K562 (cell line): ENCODE results near the gene ANO1. TPM values are rescaled to one million over a fixed set of nuclear protein-coding genes. Genes with fewer than 3 reads are reported as not detected.

Experiments used
- ATAC-seq: fragments of 200-7000 bp; cut with Tn5 transposase; 3 replicates; pipeline ENCODE4 v1.9.1; 2020; ENCODE audit warnings: moderate library complexity
- BruUV-seq: library from RNA; stranded (reverse); fragments of 400-500 nt; replicated peaks from 2 replicates; lab custom pipeline; 2021; lab: Mats Ljungman, UMichigan
- CTCF ChIA-PET: fragments of 300-600 bp; formaldehyde crosslinking; extraction: SDS; loops from one replicate; lab custom pipeline; 2021; ENCODE audit warnings: low intra/inter-chr PET ratio; lab: Yijun Ruan, JAX
- POLR2A ChIA-PET: fragments of 300-600, 350-650 bp; sonication (Branson Sonifier 250); formaldehyde crosslinking; extraction: SDS; loops from one replicate; lab custom pipeline; 2021; ENCODE audit warnings: antibody characterized with exemption, inconsistent platforms; lab: Yijun Ruan, JAX
- DNase-seq, 4 experiments: peaks; one replicate each; pipeline versions ENCODE4 v3.0.0 to v3.0.0-alpha.2; 2011 to 2018; ENCODE audit warnings: low spot score in 3 of 4, mixed read lengths in 3 of 4; ENCODE audit errors: extremely low read depth in 1 of 4
- FAIRE-seq: peaks from 2 replicates; lab custom pipeline; 2011; peaks lifted over from hg19 to GRCh38; lab: Jason Lieb, UNC
- H2AFZ ChIP-seq: 2 replicates; pipeline ENCODE4 v1.6.0; 2011; ENCODE audit warnings: low read depth, low read length, control low read depth, inconsistent platforms
- H3K27ac ChIP-seq: fragments of 200-600 bp; 3 replicates; pipeline ENCODE4 v1.8.0; 2011; ENCODE audit warnings: low read depth, mild to moderate bottlenecking, control low read depth, inconsistent platforms, low read length, moderate library complexity, mixed read lengths; ENCODE audit errors: extremely low read depth
- H3K27me3 ChIP-seq, 2 experiments: fragments of 300-600 bp in 1 of 2; 2 replicates in 1 of 2; 3 replicates in 1 of 2; pipeline versions ENCODE4 v1.6.0 to v1.8.0; 2011; ENCODE audit warnings: inconsistent platforms in 2 of 2, low read length in 2 of 2, mild to moderate bottlenecking in 1 of 2, mixed read lengths in 1 of 2, moderate library complexity in 1 of 2; ENCODE audit not compliant: control insufficient read depth in 2 of 2, insufficient read depth in 2 of 2
- H3K36me3 ChIP-seq: fragments of 300-600 bp; 3 replicates; pipeline ENCODE4 v1.8.0; 2011; ENCODE audit warnings: mild to moderate bottlenecking, low read length, inconsistent platforms; ENCODE audit not compliant: control insufficient read depth, insufficient read depth
- H3K4me1 ChIP-seq, 2 experiments: fragments of 200-600 bp in 1 of 2; replicated peaks in 1 of 2; 2 replicates in 1 of 2; 3 replicates in 1 of 2; pipeline versions ENCODE4 v1.5.1 to v1.8.0; 2011; ENCODE audit warnings: inconsistent platforms in 2 of 2, low read length in 2 of 2, mild to moderate bottlenecking in 1 of 2, mixed read lengths in 1 of 2, moderate library complexity in 1 of 2; ENCODE audit not compliant: control insufficient read depth in 2 of 2, insufficient read depth in 2 of 2
- H3K4me2 ChIP-seq: 2 replicates; pipeline ENCODE4 v1.6.1; 2011; ENCODE audit warnings: low read length, control low read depth, inconsistent platforms, mixed read lengths; ENCODE audit not compliant: insufficient read depth
- H3K4me3 ChIP-seq: fragments of 200-600 bp; sonication (generic), shearing (Covaris generic); 2 replicates; pipeline ENCODE4 v1.5.1; 2016; ENCODE audit warnings: control low read depth, inconsistent platforms
- H3K79me2 ChIP-seq: fragments of 200-600 bp; 3 replicates; pipeline ENCODE4 v1.8.0; 2011; ENCODE audit warnings: low read length, inconsistent platforms; ENCODE audit not compliant: control insufficient read depth, insufficient read depth
- H3K9ac ChIP-seq, 2 experiments: 2 replicates each; pipeline versions ENCODE4 v1.6.0 to v1.6.1; 2011; ENCODE audit warnings: low read depth in 2 of 2, low read length in 2 of 2, control low read depth in 1 of 2, inconsistent platforms in 1 of 2, mild to moderate bottlenecking in 1 of 2, mixed read lengths in 1 of 2; ENCODE audit not compliant: insufficient read depth in 1 of 2
- H3K9me1 ChIP-seq: one replicate; pipeline ENCODE4 v1.6.0; 2011; ENCODE audit warnings: inconsistent platforms, mild to moderate bottlenecking, low read length, moderate library complexity; ENCODE audit not compliant: control insufficient read depth, insufficient read depth
- H3K9me3 ChIP-seq: replicated peaks from 2 replicates; pipeline ENCODE4 v1.5.1; 2011; ENCODE audit warnings: low read depth, low read length, inconsistent platforms; ENCODE audit not compliant: control insufficient read depth, insufficient read depth
- H4K20me1 ChIP-seq: replicated peaks from 2 replicates; pipeline ENCODE4 v1.6.1; 2011; ENCODE audit warnings: low read length, inconsistent platforms, mixed read lengths; ENCODE audit not compliant: control insufficient read depth, insufficient read depth
- CREBBP ChIP-seq: IDR thresholded peaks from one replicate; pipeline ENCODE4 v1.6.1; 2012; ENCODE audit warnings: low read depth, mild to moderate bottlenecking, control low read depth, inconsistent platforms, low read length
- WGBS: fragments of 100-300 bp; shearing (Covaris generic); methylation state at CpG from one replicate; pipeline ENCODE4 v1.1.6; 2016; ENCODE audit warnings: low coverage, mixed read lengths; ENCODE audit not compliant: insufficient coverage; ENCODE audit errors: missing lambda C conversion rate; 5-methylcytosine and 5-hydroxymethylcytosine counted together
- in situ Hi-C: fragments of 300-500 bp; cut with MboI; formaldehyde crosslinking; loops from 4 replicates; pipeline ENCODE4 v1.15.0; 2018; ENCODE audit warnings: inconsistent platforms, mixed read lengths
- intact Hi-C: fragments of 100-400 bp; cut with micrococcal nuclease; formaldehyde crosslinking; loops from 2 replicates; pipeline ENCODE4 v1.14.2; 2022
- polyA plus RNA-seq, 8 experiments: library from polyadenylated mRNA; depleted of rRNA in 4 of 8; stranded (reverse) in 5 of 8; unstranded in 3 of 8; fragments of >200 nt; fragmentation: Nextera tagmentation in 2 of 8; fragmentation: Illumina TruSeq in 1 of 8; extraction: Ambion mirVana in 2 of 8; extraction: Trizol in 1 of 8; gene quantifications; 2 replicates each; pipeline versions ENCODE4 v1.2.1 to v1.2.3, GENCODE V29; 2011 to 2014; ENCODE audit warnings: inconsistent platforms in 1 of 8, missing spikeins in 1 of 8
- total RNA-seq, 7 experiments: library from RNA; depleted of rRNA in 6 of 7; stranded (reverse); fragments of >200 nt in 6 of 7; fragmentation: Illumina TruSeq in 2 of 7; extraction: Trizol in 2 of 7; gene quantifications; 2 replicates each; pipeline versions ENCODE4 v1.2.1 to v1.2.3, GENCODE V29; 2011 to 2021; ENCODE audit warnings: low replicate concordance in 1 of 7
- TF ChIP-seq, protein P1 (sequence below): fragments of 150-350 bp; IDR thresholded peaks from 2 replicates; pipeline ENCODE4 v1.6.1; 2014; ENCODE audit warnings: low read depth, mild to moderate bottlenecking, low read length, borderline replicate concordance

The ANO1 gene
- total and polyA plus RNA-seq, 9 of the 15 experiments (the other 6 are each of a cell fraction or from before 2014, with no cell fraction given): not detected

DNA sequence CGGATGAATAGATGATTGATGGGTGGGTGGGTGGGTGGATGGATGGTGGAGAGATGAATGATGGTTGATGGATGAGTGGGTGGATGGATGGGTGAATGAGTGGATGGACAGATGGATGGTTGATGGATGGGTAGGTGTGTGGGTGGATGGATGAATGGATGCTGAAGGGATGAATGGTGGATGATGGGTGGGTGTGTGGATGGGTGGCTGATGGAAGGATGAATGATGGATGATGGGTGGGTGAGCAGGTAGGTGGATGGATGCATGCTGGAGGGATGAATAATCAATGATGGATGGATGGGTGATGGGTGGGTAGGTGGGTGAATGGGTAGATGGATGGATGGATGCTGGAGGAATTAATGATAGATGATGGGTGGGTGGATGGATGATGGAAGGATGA lies 40.5 kb downstream of the ANO1 start:
- ATAC-seq: no peak
- H3K79me2 ChIP-seq: no peaks in the 10 kb centered on the region
- TF ChIP-seq, protein P1, sequence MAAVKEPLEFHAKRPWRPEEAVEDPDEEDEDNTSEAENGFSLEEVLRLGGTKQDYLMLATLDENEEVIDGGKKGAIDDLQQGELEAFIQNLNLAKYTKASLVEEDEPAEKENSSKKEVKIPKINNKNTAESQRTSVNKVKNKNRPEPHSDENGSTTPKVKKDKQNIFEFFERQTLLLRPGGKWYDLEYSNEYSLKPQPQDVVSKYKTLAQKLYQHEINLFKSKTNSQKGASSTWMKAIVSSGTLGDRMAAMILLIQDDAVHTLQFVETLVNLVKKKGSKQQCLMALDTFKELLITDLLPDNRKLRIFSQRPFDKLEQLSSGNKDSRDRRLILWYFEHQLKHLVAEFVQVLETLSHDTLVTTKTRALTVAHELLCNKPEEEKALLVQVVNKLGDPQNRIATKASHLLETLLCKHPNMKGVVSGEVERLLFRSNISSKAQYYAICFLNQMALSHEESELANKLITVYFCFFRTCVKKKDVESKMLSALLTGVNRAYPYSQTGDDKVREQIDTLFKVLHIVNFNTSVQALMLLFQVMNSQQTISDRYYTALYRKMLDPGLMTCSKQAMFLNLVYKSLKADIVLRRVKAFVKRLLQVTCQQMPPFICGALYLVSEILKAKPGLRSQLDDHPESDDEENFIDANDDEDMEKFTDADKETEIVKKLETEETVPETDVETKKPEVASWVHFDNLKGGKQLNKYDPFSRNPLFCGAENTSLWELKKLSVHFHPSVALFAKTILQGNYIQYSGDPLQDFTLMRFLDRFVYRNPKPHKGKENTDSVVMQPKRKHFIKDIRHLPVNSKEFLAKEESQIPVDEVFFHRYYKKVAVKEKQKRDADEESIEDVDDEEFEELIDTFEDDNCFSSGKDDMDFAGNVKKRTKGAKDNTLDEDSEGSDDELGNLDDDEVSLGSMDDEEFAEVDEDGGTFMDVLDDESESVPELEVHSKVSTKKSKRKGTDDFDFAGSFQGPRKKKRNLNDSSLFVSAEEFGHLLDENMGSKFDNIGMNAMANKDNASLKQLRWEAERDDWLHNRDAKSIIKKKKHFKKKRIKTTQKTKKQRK: no peak
- peak; percentile 46 for TF ChIP-seq CREBBP
- H2AFZ ChIP-seq: no peak overlapping the region
- no peaks in the 10 kb centered on the region for H4K20me1 ChIP-seq
- 14% methylated on average over 1 of the region's 1 CpG for WGBS
- no peak for DNase-seq
- intact Hi-C loops: no loop called here
- CTCF ChIA-PET: no interaction called here
- BruUV-seq: no TSS peak
- in situ Hi-C loops: no loop called here
- no peaks in the 10 kb centered on the region for H3K9me1 ChIP-seq
- H3K9me3 ChIP-seq: no peaks in the 10 kb centered on the region
- no peak overlapping the region for H3K27ac ChIP-seq
- peaks cover 4 to 14% of the 10 kb centered on the region in 2 experiments; a peak in 4 of 5 replicates for H3K27me3 ChIP-seq
- H3K4me2 ChIP-seq: no peak overlapping the region
- no peak overlapping the region for H3K9ac ChIP-seq
- no peak overlapping the region for H3K4me3 ChIP-seq
- POLR2A ChIA-PET: no interaction called here
- FAIRE-seq: no peak
- peaks cover 0 to 5% of the 10 kb centered on the region in 2 experiments; a peak in 2 of 5 replicates for H3K4me1 ChIP-seq
- H3K36me3 ChIP-seq: no peaks in the 10 kb centered on the region
